ENCODE data around the gene SSNA1. TPM values are rescaled to one million over a fixed set of nuclear protein-coding genes. Genes with fewer than 3 reads are reported as not detected.

SSNA1 gene
- total and polyA plus RNA-seq, 2 donors (not counting 1 experiment from before 2014, with no cell fraction given): 53.6 to 129 TPM

GRCh38 chr9:137149363-137149762 lies 39.1 kb upstream of the SSNA1 start:
- CTCF ChIA-PET: no interaction called here
- Histone ChIP-seq H3K9ac (ENCODE audit: low read length) (no peak overlapping the region), H3K27me3 (replicated peaks in 1 of 4; ENCODE audit: control extremely low read depth in 1 of 4, control insufficient read depth in 3 of 4, insufficient read depth in 4 of 4, low read length in 3 of 4) (peaks cover 0 to 13% (median 0%) of the 10 kb centered on the region in 4 experiments), H3K9me3 (ENCODE audit: control extremely low read depth in 1 of 3, control insufficient read depth in 2 of 3, insufficient read depth in 1 of 3, low read length in 2 of 3) (peaks cover 0 to 25% (median 0%) of the 10 kb centered on the region in 3 donors), H2AFZ (ENCODE audit: insufficient read depth, low read depth, low read length, poor library complexity, severe bottlenecking) (no peak overlapping the region), H3K4me1 (ENCODE audit: control insufficient read depth in 2 of 2, insufficient read depth in 2 of 2, low read length in 2 of 2) (peaks cover 0 to 13% of the 10 kb centered on the region in 2 donors), H3K79me2 (ENCODE audit: control insufficient read depth, insufficient read depth, low read length) (no peaks in the 10 kb centered on the region), H3K36me3 (replicated peaks in 1 of 2; ENCODE audit: control extremely low read depth in 1 of 2, control insufficient read depth in 1 of 2, extremely low read depth in 1 of 2, insufficient read depth in 2 of 2, low read length in 1 of 2) (no peaks in the 10 kb centered on the region), H3K4me3 (ENCODE audit: control extremely low read depth in 1 of 5, extremely low read depth in 1 of 5, insufficient read depth in 1 of 5, low read depth in 2 of 5, low read length in 4 of 5) (no peak overlapping the region), H3K27ac (ENCODE audit: low read length in 2 of 2) (no peak overlapping the region), H4K20me1 (ENCODE audit: control insufficient read depth, insufficient read depth, low read length, poor library complexity, severe bottlenecking) (no peaks in the 10 kb centered on the region), H3K4me2 (replicated peaks; ENCODE audit: low read depth, low read length, poor library complexity, severe bottlenecking) (no peak overlapping the region)
- 90% methylated on average over 4 of the region's 5 CpGs for WGBS (ENCODE audit: insufficient coverage)
- Mint-ChIP-seq H3K27me3 (peaks cover 7% of the 10 kb centered on the region), H3K4me1 (peaks cover 7% of the 10 kb centered on the region), H3K27ac (no peak overlapping the region), H3K9me3 (ENCODE audit: insufficient read depth) (no peaks in the 10 kb centered on the region), H3K4me3 (no peak overlapping the region)
- POLR2A ChIA-PET: no interaction called here
- ATAC-seq (ENCODE audit: low read depth): no peak
- no peak for TF ChIP-seq EZH2 (IDR thresholded peaks at IDR 0.05; ENCODE audit: borderline replicate concordance, insufficient read depth, low read depth, low read length, poor library complexity, severe bottlenecking)
- TF ChIP-seq CTCF (IDR thresholded peaks at IDR 0.05): no peak
- no peak for DNase-seq
- intact Hi-C loops (cut with micrococcal nuclease): no loop called here

GRCh38 chr9:137149942-137150616 lies 38.4 kb upstream of the SSNA1 start:
- no peaks in the 10 kb centered on the region for H3K9me3 Mint-ChIP-seq (ENCODE audit: insufficient read depth)
- H3K36me3 ChIP-seq (replicated peaks in 1 of 2; ENCODE audit: control extremely low read depth in 1 of 2, control insufficient read depth in 1 of 2, extremely low read depth in 1 of 2, insufficient read depth in 2 of 2, low read length in 1 of 2): no peaks in the 10 kb centered on the region
- H3K27ac ChIP-seq (ENCODE audit: low read length in 2 of 2): peak overlapping the region in 1 of 2 donors; percentile 84
- H3K4me3 ChIP-seq (ENCODE audit: control extremely low read depth in 1 of 5, extremely low read depth in 1 of 5, insufficient read depth in 1 of 5, low read depth in 2 of 5, low read length in 4 of 5): no peak overlapping the region
- H3K9ac ChIP-seq (ENCODE audit: low read length): no peak overlapping the region
- no peak overlapping the region for H3K4me2 ChIP-seq (replicated peaks; ENCODE audit: low read depth, low read length, poor library complexity, severe bottlenecking)
- H3K4me3 Mint-ChIP-seq: no peak overlapping the region
- H3K4me1 Mint-ChIP-seq: peaks cover 7% of the 10 kb centered on the region
- H4K20me1 ChIP-seq (ENCODE audit: control insufficient read depth, insufficient read depth, low read length, poor library complexity, severe bottlenecking): no peaks in the 10 kb centered on the region
- no peak overlapping the region for H2AFZ ChIP-seq (ENCODE audit: insufficient read depth, low read depth, low read length, poor library complexity, severe bottlenecking)
- ChIA-PET CTCF (no interaction called here), POLR2A (interaction anchor here (0.7 to 1.2 kb wide), 3 partner anchors 73 to 431 kb away, joined by 3 to 10 read pairs (median 9); partner anchors contain the start of gene UAP1L1)
- ATAC-seq (ENCODE audit: low read depth): no peak
- TF ChIP-seq EZH2 (IDR thresholded peaks at IDR 0.05; ENCODE audit: borderline replicate concordance, insufficient read depth, low read depth, low read length, poor library complexity, severe bottlenecking): no peak
- TF ChIP-seq CTCF (IDR thresholded peaks at IDR 0.05): no peak
- H3K27ac Mint-ChIP-seq: no peak overlapping the region
- H3K79me2 ChIP-seq (ENCODE audit: control insufficient read depth, insufficient read depth, low read length): no peaks in the 10 kb centered on the region
- H3K27me3 Mint-ChIP-seq: peaks cover 12% of the 10 kb centered on the region
- WGBS (ENCODE audit: insufficient coverage): 64% methylated on average over 14 of the region's 20 CpGs
- no peak for DNase-seq
- peaks cover 0 to 13% of the 10 kb centered on the region in 2 donors for H3K4me1 ChIP-seq (ENCODE audit: control insufficient read depth in 2 of 2, insufficient read depth in 2 of 2, low read length in 2 of 2)
- peaks cover 0 to 13% (median 0%) of the 10 kb centered on the region in 4 experiments for H3K27me3 ChIP-seq (replicated peaks in 1 of 4; ENCODE audit: control extremely low read depth in 1 of 4, control insufficient read depth in 3 of 4, insufficient read depth in 4 of 4, low read length in 3 of 4)
- intact Hi-C loops (cut with micrococcal nuclease): no loop called here
- peaks cover 0 to 25% (median 0%) of the 10 kb centered on the region in 3 donors for H3K9me3 ChIP-seq (ENCODE audit: control extremely low read depth in 1 of 3, control insufficient read depth in 2 of 3, insufficient read depth in 1 of 3, low read length in 2 of 3)
